ENCODE data around the gene GDF15.
A peak's percentile ranks its signal among the peaks of the same experiment; 100 is the strongest.

The GDF15 gene

DNA sequence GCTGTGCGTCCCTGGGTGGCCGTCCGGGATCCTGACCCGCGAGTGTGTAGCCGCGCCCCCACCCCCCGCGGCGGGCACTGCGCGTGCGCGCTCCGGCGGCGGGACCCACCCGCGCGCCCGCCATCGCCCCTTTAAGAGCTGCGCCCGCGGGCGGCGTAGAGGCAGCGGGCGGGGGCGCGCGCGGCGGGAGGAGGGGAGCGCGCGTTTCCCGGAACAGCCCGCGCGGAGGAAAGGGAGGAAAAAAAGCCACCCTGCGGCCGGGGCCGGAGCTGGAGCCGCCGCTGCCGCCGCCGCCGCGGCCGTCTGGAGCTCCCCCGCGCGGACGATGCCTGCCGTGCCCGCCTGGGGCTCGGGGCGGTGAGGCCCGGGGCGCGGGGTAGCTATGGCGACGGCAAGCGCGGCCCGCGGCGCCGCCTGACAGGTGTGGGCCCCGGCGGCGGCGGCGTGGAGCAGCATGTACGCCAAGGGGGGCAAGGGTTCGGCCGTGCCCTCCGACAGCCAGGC lies 33.3 kb downstream of the GDF15 start, which contains the start of gene SSBP4:
TSS of gene SSBP4 (plus strand) at position 204 of the 504 bp plus-strand sequence. CDS start at position 455, 251 bp downstream.
- peak; percentile 78 for DNase-seq (ENCODE audit: low read depth)

DNA sequence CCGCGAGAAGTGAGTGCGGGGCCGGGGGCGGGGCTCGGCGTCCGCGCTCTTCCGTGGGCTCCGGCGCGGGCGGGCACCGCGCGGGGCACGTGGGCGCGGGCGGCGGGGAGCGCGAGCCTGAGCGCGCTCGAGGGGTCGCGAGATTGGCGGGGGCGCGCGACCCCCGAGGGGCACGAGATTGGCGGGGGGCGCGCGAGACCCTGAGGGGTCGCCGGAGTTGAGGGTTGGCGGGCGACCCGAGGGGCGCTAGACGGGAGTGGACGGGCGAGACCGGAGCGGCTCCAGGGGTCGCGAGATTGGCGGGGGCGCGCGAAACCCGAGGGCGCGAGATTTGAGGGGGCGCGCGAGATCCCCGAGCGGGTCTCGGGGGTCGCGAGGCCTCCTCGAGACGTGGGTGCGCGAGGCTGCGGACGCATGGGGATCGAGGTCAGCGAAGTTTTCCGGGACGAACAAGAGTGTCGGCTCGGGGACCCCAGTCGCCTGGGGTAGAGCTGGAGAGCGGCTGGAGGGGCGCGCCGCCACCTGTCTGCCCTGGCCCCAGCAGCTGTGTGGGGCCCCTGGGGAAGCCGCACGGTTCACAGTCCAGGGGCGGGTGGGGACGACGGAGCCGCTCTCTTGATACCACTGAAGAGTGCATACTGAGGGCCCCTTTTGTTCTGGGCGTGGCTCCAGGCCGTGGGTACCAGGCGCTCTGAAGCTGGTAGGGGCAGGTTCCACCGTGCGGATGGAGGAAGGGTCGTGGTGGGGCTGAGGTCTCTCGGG lies 33.9 kb downstream of the GDF15 start:
- DNase-seq (ENCODE audit: low read depth) = no peak

DNA sequence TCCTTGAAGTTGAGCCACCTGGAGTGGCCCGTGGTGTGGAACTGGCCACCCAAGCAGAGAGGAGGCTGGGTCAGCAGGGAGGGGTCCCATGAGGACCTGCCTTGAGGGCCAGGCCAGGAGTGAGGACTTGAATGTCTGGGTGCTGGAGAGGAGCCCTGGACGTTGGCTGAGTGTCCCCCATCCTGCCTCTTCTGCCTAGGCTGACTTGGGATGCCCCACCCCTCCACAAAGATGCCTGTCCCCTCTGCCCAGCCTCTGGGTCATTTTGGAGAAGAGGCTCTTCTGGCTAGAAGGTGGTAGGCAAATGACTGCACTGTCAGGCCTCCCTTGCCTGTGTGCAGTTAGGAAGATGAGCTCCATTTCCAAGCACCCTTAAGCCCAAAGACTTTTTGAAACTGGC lies 35.0 kb downstream of the GDF15 start:
- DNase-seq (ENCODE audit: low read depth) = no peak

DNA sequence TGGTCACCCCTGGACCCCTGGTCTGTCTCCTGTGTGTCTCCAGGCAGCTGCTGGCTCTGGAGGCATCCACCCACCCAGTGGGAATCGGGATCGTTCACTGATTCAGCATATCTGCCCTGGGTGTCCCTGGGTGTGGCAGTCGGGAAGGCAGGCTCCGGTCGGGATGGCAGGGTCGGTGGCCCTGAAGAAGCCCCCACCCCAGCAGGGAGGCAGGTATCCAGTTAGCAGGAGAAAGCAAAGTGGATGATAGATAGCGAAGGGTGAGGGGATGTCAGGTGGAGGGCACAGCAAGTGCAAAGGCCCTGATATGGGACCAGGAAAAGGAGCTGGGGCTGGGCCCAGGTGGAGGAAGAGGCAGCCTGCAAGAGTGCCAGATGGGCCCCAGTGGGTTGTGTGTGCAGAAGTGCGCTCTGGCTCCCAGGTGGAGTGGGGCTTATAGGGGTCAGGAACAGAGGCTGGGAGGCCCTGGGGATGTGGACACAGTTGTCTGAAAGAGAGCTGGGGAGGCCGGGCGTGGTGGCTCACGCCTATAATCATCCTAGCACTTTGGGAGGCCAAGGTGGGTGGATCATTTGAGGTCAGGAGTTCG lies 35.5 kb downstream of the GDF15 start:
- DNase-seq (ENCODE audit: low read depth) = no peak

DNA sequence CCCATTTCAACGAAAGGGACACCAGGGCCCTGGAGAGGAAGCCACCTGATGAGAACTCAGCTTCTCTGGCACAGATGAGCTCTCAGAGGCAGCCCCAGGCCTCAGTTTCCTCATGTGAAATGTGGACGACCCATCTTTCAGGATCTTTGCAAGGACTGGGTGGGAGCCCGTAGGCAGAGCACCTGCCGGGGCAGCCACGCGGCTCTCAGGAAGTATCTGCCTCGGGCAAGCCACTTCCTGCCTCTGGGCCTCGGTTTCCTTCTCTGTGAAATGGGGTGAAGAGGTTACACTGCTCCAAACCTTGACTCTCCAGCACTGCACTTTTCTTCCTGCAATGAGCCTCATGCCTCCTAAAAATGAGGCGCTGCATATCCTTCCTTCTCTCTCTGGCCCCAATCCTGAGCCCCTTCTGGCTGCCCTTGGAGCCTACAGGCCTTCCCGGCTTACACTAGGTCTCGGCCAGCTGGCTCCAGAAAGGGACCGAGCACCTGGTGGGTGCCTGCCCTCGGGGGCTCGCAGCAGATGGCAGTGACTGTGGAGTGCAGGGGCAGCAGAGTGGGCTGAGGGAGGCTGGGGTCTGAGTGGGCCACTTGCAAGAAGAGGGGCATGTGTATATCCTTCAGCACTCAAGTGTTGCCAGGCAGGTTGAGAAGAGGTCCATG lies 36.7 kb downstream of the GDF15 start:
- no peak for DNase-seq (ENCODE audit: low read depth)

DNA sequence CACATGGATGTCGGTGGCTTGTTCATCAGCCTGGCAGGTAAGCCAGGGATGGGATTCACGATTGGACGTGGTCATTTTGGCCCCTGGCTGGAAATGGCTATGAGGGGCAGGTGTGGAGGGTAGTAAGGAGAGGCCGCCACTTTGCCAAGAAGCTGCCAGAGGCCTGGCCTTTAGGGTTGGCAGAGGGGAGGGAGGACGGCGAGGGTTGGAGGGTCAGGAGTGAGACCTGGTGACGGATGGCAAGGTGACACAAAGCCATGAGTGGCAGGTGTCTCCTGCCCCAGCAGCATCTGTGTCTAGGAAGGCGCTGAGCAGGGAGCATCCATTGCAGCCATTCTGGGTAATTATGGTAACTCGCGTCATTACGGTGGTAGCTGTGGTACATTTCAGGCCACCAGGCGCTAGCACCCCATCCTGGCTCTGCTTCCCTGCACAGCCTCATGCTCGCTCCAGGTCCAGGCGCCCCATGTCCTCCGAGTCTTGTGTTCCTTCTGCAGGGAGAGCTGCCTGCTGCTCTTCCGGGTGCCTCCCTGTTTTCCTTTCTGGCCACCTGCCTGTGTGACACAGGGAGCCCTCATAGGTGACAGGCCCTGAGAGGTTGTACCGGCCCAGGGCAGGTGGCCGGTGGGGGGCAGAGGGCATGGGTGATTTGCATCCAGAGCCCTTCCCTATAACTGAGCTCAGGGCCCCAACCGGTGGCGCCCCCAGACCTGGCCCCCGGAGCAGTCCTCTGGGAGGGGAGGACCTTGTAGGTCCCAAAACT lies 37.5 kb downstream of the GDF15 start:
- DNase-seq (ENCODE audit: low read depth) = no peak

DNA sequence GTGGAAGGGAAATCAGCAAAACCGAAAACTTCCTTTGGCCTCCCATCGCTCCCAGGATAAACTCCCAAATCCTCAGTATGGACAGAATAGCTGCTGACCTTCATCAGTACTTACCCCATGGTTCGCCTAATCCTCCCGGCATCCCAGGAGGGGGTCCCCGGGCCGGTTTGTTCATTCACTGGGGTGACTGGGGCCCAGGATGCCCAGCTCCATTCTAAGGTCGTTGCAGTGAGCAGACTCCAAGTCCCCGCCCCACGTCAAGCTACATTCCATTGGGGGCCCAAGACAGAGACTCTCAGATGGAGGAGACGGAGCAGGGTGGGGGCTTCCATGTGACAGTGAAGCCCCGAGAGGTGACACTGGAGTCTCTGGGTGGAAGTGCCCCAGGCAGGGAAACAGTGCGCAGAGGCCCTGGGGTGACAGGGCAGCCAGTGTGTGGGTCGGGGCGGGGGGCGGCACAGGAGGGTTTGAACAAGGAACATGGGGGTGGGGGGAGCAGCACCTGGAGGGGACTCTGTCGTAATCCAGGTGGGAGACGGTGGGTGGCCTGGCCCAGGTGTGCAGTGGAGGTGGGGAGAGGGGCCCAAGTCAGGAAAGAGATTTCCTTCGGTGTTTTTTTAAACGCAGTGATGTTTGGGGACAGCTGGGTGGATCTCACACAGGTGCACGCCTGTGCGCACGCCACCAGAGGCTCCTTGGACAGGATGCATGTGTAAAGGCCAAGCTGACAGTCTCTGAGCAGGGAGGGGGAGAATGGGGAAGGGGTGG lies 38.3 kb downstream of the GDF15 start:
- DNase-seq (ENCODE audit: low read depth) = no peak

DNA sequence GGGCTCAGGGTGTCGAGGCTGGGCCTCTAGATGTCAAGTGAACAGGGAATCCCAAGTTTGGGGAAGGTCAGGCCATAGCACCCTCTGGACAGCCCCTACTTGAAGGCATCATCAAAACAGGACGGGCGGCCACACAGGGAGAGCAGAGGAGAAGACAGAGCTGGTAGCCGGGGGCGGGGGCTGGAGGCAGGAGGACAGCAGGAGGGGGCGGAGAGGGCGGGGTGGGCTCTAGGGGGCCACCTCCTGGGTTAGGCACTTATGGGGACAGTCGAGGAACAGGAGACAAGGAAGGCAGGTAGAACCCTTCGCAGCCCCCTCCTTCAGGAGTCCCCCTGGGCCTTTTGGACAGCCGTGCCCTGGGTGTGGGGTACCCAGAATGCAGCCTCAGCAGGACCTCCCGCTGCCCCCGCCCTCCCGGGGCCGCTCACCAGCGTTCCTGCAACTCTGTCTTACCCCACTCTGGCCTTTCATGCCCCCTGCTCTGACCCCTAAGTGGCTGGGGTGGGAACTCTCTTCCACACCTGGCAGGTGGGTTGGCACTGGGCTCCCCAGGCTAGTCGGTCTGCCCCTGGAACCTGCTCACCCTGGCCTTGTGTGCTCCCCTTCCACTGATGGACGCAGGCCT lies 39.0 kb downstream of the GDF15 start:
- DNase-seq (ENCODE audit: low read depth) = no peak

DNA sequence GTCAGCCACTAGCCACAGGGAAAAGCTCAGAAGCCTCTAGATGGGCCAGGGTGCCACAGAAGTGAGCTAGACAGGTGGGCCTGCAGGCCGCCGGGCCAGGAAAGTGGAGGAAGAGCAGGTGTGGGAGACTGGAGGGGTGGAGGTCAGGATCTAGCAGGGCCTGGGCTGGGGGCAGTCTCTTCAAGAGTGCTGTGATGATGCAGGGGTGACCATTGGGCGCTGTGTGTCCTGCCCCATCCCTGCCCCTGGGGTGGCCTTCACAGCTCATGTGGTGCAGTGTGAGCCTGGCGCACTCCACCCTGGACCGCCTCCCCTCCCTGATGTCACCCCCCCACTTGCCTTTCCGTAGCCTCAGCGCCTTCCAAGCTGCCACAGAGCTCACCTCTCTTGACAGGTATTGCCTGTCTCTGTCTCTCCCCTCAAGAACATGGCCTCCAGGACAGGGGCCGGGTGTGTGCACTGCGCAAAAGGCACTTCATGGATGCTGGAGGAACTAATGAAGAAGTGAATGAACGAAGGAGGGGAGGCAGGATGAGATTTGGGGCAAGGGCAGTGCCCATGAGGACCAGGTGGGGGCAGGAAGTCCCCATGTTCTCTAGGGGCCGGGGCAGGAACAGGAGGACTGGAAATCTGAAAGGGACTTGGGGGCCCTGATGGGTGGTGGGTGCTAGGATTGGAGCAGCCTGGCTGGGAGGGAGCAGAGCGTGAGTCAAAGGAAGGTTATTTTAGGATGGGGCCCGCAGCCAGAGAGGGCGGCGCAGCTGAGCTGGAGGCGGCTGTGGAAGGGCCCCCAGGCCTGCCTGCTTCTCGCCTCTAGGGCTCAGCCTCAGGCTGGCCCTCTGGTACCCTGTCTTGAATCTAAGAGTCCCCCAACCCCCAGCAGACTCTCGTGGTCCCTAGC lies 39.8 kb downstream of the GDF15 start:
- DNase-seq (ENCODE audit: low read depth) = peak; percentile 53

DNA sequence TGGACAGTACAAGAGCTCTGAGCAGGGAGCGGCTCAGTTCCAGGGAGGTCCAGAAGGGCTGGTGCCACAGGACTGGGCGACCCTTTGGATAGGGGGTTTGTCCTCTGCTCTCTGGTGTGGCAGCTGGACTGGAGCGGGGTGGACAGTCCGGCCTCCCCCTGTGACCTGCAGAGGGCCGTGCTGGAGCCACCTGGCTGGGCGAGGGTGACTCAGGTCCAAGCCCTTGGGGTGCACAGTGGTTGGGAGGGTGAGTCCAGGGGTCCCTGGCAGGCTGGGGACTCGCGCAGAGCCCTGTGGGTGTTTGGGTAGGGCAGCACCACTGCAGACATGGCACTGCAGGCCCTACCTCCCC lies 40.4 kb downstream of the GDF15 start:
- DNase-seq (ENCODE audit: low read depth) = no peak

DNA sequence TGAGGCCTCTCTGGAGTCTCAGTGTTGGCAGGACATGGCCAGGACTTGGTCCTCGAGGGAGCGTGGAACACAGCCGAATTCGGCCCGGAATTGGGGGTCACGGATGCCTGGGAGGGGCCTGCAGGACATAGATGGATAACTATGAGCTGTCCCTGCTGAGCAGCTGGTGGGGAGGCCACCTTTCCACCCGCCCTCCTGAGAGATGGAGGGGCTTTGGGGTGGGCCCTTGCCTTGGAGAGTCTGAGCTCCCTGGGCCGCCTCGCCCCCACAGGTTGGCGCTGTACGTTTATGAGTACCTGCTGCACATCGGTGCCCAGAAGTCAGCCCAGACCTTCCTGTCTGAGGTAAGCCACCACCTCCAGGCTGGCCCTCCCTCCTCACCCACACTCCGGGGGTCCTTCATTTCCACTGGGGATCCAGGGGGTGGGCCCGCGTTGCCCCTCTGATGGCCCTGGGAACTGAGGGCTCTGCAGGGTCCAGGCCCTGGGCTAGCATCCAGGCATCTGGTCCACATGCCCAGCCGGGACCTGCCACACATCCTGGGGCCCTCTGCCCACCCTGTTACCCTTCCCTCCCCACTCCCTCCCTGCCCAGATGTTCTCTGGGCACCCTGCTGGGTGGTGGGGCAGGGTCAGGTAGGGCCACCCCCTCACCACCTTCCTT lies 41.3 kb downstream of the GDF15 start:
- DNase-seq (ENCODE audit: low read depth) = no peak

DNA sequence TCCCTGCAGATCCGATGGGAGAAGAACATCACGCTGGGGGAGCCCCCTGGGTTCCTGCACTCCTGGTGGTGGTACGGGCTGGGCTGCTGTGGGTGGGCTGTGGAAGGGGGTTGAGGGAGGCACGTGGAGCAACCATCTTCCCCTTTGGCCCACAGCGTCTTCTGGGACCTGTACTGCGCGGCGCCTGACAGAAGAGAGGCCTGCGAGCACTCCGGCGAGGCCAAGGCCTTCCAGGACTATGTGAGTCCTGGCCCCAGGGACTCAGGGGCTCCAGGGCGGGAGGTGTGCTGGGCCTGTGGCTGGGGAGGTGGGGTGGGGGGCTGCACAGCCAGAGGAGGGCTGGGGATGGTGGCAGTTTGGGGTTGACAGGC lies 41.8 kb downstream of the GDF15 start:
- DNase-seq (ENCODE audit: low read depth) = no peak

DNA sequence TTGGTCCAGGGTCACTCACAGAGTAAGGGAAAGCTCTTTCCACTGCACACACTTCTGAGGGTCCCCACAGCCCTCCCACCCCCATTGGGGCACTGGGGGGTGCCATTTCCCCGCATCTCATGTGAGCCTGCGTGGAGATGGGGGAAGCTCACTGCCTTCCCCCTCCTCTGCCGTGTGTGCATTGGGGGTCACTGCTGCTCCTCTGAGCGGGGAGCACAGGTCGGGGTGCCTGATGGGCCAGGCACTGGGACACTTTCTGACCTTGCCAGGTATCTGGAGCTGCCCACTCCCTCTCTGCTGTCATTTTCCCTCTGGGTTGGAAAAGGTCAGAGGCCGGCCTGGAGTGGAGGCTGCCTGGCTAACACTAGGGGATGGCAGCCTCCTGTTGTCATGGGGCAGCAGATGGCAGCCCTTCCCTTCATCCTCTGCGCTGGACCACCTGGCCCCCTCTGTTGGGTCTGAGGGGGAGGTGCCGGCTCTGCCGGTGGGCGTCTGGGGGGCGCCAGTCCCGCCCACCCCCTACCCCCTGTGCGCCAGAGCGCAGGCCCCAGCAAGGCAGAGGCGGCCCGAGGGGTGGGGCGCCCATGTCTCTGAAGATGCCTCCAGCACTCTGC lies 42.3 kb downstream of the GDF15 start:
- DNase-seq (ENCODE audit: low read depth) = no peak

DNA sequence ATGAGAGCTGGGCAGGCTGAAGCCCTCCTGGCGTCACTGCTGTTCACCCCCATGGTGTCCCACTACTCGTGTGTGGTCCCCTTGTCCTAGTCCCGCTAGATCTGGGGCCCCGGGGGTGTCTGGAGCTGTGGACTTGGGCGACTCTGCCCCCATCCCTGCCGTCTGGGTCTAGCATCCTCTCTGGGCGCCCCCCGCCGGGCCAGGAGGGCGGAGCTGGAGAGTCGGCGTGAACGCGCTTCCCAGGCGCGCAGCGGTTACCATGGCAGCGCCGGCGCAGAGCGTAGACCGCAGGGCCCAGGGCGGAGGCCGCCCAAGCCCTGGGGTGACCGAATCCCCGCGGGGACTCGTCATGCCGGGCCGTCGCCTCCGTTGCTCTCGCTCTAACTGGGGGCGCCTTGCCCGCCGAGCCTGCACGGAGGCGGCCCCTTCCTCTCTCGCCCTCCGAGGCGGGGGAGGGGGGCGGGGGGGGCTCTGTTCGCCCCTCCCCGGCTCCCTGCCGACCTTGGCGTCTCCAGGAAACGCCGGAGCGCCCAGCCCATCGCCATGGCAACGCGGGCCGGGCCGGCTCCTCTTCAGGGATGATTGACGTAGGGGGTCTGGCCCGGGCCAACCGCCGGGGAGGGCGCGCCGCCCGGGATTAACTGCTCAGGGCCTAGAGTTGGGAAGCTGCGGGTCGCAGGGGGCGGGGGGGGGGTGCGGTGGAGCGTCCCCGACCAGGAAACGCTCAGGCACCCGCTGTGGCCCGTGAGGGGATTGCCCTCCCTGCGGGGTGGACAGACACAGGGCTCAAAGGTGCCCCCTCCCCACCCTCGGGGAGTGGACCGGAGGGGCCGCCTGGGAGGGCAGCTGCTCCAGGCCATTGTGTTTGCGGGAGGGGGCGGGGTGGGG lies 43.1 kb downstream of the GDF15 start:
- peak; percentile 80 for DNase-seq (ENCODE audit: low read depth)

DNA sequence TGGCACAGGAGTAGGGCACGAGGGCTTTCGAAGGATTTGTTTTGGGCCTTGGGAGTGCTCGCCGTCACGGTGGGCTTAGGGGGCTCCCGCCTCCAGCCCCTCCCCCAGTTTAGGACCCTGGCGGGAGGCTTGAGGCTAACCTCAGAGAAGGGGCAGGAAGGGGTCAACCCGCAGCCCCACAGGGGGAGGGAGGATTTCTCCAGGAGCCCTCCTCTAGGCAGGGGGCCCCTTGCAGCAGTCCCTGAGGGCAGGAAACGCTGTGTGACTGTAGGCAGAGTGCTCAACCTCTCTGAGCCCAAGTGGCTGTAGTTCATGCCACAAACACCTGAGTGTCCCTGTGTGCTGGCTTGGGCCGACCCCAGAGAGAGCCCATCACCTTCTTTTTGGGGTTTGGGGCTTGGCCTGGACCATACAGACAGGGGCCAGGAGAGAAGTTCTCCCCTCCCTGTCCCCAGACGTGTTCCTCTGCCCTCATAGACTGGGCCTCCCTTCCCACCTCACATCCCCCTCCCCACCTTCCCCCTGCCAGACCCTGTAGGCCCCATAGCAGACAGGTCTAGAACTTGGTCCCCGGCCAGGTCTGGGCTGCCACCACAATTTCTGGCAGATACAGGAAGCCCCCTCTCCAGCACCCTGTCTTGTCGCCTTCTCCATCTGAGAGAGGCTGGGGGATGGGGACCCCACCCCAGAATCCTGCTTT lies 43.9 kb downstream of the GDF15 start:
- DNase-seq (ENCODE audit: low read depth) = no peak

DNA sequence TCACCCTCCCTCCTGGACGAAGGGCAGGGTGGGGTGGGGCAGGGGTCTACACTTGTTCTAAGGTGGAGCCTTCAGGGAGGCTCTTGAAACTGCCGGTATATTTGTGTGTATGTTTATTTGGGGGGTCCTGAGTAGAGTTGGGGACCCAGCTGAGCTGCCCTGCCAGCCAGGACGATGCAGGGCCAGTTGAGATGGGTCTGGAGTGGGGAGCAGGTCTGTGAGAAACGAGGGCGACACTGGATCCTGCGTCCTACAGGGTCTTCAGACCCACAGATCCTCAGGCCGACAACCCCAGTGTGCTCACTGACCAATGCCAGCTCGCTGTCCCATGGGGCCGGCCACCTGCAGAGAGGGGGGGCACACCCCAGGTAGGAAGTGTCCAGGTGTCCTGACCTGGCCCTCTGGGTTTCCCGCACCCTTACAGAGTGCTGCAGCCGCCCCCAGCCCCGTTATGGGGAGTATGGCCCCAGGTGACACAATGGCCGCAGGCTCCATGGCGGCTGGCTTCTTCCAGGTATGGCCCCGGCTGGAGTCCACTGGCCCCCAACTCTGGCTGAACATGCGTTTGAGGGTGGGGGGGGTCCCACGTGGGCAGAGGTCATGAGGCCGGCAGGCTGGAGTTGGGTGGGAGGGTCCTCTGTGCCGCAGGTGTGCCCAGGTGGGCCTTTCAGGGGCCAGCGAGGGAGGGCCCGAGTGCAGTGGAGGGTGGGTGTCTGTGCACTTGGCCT lies 44.6 kb downstream of the GDF15 start:
- no peak for DNase-seq (ENCODE audit: low read depth)

All from fibroblast of gingiva (primary cell).